Chondrocyte (in vitro differentiated cells): ENCODE data around the gene SIGMAR1. TPM values are rescaled to one million over a fixed set of nuclear protein-coding genes. Genes with fewer than 3 reads are reported as not detected.

Experiments
- DNase-seq: peaks from one replicate; pipeline ENCODE4 v3.0.0; 2021; ENCODE audit warnings: mixed read lengths, low spot score
- H3K27ac Mint-ChIP-seq: one replicate; pipeline ENCODE4 v1.8.0; 2021; ENCODE audit warnings: mild to moderate bottlenecking, moderate library complexity, mixed read lengths; ENCODE audit not compliant: unreplicated experiment
- H3K27me3 Mint-ChIP-seq: 2 replicates; pipeline ENCODE4 v1.8.0; 2021; ENCODE audit warnings: low read depth, mixed read lengths
- H3K36me3 Mint-ChIP-seq: 2 replicates; pipeline ENCODE4 v1.8.0; 2021; ENCODE audit warnings: low read depth, mixed read lengths
- H3K4me1 Mint-ChIP-seq: 2 replicates; pipeline ENCODE4 v1.8.0; 2021; ENCODE audit warnings: low read depth, mild to moderate bottlenecking, mixed read lengths
- H3K4me3 Mint-ChIP-seq: one replicate; pipeline ENCODE4 v1.8.0; 2021; ENCODE audit warnings: mild to moderate bottlenecking, moderate library complexity, mixed read lengths; ENCODE audit not compliant: unreplicated experiment
- H3K9me3 Mint-ChIP-seq: 2 replicates; pipeline ENCODE4 v1.8.0; 2021; ENCODE audit warnings: low read depth, mixed read lengths
- total RNA-seq: library from RNA; stranded (reverse); gene quantifications from 3 replicates; pipeline ENCODE4 v1.2.1, GENCODE V29; 2021
- TF ChIP-seq, protein P1 (sequence below): fragments of 200-600 bp; sonication (generic); IDR thresholded peaks from 2 replicates; pipeline ENCODE4 v1.5.0; 2021; ENCODE audit warnings: antibody characterized with exemption, mild to moderate bottlenecking, moderate library complexity

SIGMAR1 gene
- total RNA-seq, 1 donor from 2014 or later = 76.7 TPM

DNA sequence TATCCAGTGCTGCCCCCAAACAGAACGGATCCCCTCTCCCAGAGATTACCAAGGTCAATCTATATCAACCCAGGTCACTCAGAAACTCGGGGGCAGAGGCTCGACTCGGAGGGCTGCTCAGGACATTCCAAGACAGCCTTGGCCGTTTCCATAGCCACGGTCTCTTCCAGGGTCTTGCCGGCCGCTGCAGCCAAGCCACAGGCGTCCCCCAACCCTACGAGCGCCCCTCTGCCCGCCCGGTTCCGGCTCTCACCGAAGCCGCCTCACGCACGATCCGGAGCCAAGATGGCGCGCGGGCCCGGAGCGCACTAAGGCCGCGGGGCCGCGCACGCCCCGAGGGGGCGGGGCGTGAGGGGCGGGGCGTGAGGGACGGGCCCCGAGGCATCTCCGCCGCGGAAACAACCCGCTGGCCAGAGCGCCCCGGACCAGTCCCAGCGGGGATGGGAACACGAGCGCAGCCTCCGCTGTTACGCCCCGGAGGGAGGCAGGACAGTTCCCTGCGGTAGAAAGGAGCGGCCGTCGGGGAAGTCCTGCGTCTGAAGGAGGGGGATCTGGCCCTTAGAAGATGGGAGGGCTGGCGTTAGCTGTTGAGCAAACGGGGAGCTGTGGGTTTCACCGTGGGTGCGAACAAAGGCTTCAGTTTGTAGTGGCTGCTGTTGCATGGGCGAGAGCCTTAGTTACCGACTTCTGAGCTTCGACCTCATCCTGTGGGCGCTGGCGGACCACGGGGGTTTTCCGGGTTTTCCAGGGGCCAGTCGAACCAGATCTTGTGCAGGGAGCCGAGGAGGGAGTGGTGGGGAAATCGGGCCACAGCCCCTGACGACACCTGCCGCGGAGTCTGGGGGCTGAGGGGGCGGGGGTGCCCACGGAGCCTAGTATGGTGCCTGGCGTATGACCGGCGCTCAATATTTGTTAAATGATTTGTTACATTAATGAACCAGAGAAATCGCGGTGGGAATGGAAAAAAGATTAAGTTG is 25.5 kb downstream of the SIGMAR1 start, which contains the start of gene RPP25L:
TSS of gene RPP25L (minus strand) at position 287 of the 977 bp plus-strand sequence. CDS start 801 bp downstream, outside the sequence.
- H3K4me1 Mint-ChIP-seq = peaks cover 19% of the 10 kb centered on the region
- no peaks in the 10 kb centered on the region for H3K9me3 Mint-ChIP-seq
- peak within 1 kb of the TSS; percentile 75 for H3K4me3 Mint-ChIP-seq
- TF ChIP-seq, protein P1, sequence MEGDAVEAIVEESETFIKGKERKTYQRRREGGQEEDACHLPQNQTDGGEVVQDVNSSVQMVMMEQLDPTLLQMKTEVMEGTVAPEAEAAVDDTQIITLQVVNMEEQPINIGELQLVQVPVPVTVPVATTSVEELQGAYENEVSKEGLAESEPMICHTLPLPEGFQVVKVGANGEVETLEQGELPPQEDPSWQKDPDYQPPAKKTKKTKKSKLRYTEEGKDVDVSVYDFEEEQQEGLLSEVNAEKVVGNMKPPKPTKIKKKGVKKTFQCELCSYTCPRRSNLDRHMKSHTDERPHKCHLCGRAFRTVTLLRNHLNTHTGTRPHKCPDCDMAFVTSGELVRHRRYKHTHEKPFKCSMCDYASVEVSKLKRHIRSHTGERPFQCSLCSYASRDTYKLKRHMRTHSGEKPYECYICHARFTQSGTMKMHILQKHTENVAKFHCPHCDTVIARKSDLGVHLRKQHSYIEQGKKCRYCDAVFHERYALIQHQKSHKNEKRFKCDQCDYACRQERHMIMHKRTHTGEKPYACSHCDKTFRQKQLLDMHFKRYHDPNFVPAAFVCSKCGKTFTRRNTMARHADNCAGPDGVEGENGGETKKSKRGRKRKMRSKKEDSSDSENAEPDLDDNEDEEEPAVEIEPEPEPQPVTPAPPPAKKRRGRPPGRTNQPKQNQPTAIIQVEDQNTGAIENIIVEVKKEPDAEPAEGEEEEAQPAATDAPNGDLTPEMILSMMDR = no peak
- peak within 1 kb of the TSS; percentile 87 for H3K27ac Mint-ChIP-seq
- peaks cover 5% of the 10 kb centered on the region for H3K36me3 Mint-ChIP-seq
- no peaks in the 10 kb centered on the region for H3K27me3 Mint-ChIP-seq
- DNase-seq = no peak

DNA sequence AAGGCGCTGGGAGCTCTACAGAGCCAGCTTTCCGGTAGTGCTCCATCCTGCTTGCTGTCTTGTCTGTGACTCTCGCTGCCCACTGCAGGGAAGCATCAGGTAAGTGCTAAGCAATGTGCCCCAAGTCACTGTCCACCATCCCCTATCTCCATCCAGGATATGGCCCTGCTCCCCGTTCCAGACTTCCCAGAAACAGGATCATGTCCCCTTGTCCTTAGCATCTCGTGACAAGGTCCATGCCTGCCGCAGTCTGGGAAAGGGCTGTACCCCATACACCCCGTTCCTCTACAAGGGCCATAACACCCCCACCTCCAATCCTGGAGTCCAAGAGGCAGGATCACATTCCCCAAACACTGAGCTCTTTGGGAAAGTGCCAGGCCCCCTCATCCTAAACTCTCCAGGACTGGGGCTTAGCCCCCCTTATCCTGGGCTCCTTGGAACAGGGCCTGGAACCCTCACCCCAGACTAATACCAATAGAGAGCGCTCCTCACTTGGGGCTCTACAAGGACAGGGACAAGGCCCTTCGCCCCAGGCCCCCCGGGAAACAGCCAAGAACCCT is 26.3 kb downstream of the SIGMAR1 start:
- peak overlapping the region; percentile 75 for H3K4me3 Mint-ChIP-seq
- H3K4me1 Mint-ChIP-seq = peaks cover 19% of the 10 kb centered on the region
- H3K27me3 Mint-ChIP-seq = no peaks in the 10 kb centered on the region
- no peaks in the 10 kb centered on the region for H3K9me3 Mint-ChIP-seq
- peaks cover 2% of the 10 kb centered on the region for H3K36me3 Mint-ChIP-seq
- H3K27ac Mint-ChIP-seq = peak overlapping the region; percentile 58
- TF ChIP-seq, protein P1 = no peak
- no peak for DNase-seq

- Mint-ChIP-seq H3K27me3 (no peaks in the 10 kb centered on the region), H3K4me1 (peaks cover 19% of the 10 kb centered on the region), H3K27ac (no peak overlapping the region), H3K36me3 (no peaks in the 10 kb centered on the region), H3K9me3 (no peaks in the 10 kb centered on the region), H3K4me3 (no peak overlapping the region)
- TF ChIP-seq, protein P1 = no peak
- DNase-seq = no peak
Observed at GRCh38 chr9:34610434-34611206, 27.0 kb downstream of the SIGMAR1 start.

GRCh38 chr9:34607331-34607730 is 30.3 kb downstream of the SIGMAR1 start:
- H3K27ac Mint-ChIP-seq = no peak overlapping the region
- TF ChIP-seq, protein P1 = no peak
- peaks cover 10% of the 10 kb centered on the region for H3K4me1 Mint-ChIP-seq
- peaks cover 6% of the 10 kb centered on the region for H3K27me3 Mint-ChIP-seq
- H3K9me3 Mint-ChIP-seq = no peaks in the 10 kb centered on the region
- no peaks in the 10 kb centered on the region for H3K36me3 Mint-ChIP-seq
- DNase-seq = no peak
- no peak overlapping the region for H3K4me3 Mint-ChIP-seq

- peaks cover 6% of the 10 kb centered on the region for H3K27me3 Mint-ChIP-seq
- no peaks in the 10 kb centered on the region for H3K9me3 Mint-ChIP-seq
- no peak overlapping the region for H3K4me3 Mint-ChIP-seq
- H3K27ac Mint-ChIP-seq = no peak overlapping the region
- H3K36me3 Mint-ChIP-seq = no peaks in the 10 kb centered on the region
- TF ChIP-seq, protein P1 = no peak
- H3K4me1 Mint-ChIP-seq = peaks cover 7% of the 10 kb centered on the region
- DNase-seq = no peak
Observed at GRCh38 chr9:34606905-34607304, 30.7 kb downstream of the SIGMAR1 start.
